WERI-Rb-1 (cell line): ENCODE measurements around the gene MYO18B.

Source experiments
- DNase-seq: peaks from one replicate; pipeline ENCODE4 v3.0.0-alpha.2; 2020
- H3K27ac ChIP-seq: fragments of 250-450 bp; sonication (Bioruptor Pico); 2 replicates; pipeline ENCODE4 v1.5.1; 2020; ENCODE audit warnings: mild to moderate bottlenecking, moderate library complexity
- H3K27me3 ChIP-seq: fragments of 250-450 bp; sonication (Bioruptor Pico); 2 replicates; pipeline ENCODE4 v1.5.1; 2021; ENCODE audit warnings: mild to moderate bottlenecking, low read depth, moderate library complexity; ENCODE audit not compliant: insufficient read depth, severe bottlenecking
- H3K36me3 ChIP-seq: fragments of 250-450 bp; sonication (Bioruptor Pico); 2 replicates; pipeline ENCODE4 v1.5.1; 2020; ENCODE audit warnings: mild to moderate bottlenecking, moderate library complexity
- H3K4me3 ChIP-seq: 2 replicates; pipeline ENCODE4 v1.5.1; 2011; ENCODE audit warnings: low read depth, mild to moderate bottlenecking, control low read depth, low read length
- H3K9me3 ChIP-seq: fragments of 250-450 bp; sonication (Bioruptor Pico); 2 replicates; pipeline ENCODE4 v1.5.1; 2021; ENCODE audit warnings: mild to moderate bottlenecking, moderate library complexity; ENCODE audit not compliant: severe bottlenecking
- CTCF ChIP-seq: IDR thresholded peaks from 2 replicates; pipeline ENCODE4 v1.5.1; 2011; ENCODE audit warnings: low read depth, mild to moderate bottlenecking, control low read depth, inconsistent platforms, low read length

Gene MYO18B

GRCh38 chr22:26031641-26032040 lies 289.7 kb downstream of the MYO18B start:
- H3K36me3 ChIP-seq: no peaks in the 10 kb centered on the region
- TF ChIP-seq CTCF: no peak
- peaks cover 5% of the 10 kb centered on the region for H3K9me3 ChIP-seq
- H3K4me3 ChIP-seq: no peak overlapping the region
- no peaks in the 10 kb centered on the region for H3K27me3 ChIP-seq
- DNase-seq: no peak
- H3K27ac ChIP-seq: no peak overlapping the region

GRCh38 chr22:26033071-26033470 lies 291.1 kb downstream of the MYO18B start:
- Histone ChIP-seq H3K36me3 (no peaks in the 10 kb centered on the region), H3K27me3 (no peaks in the 10 kb centered on the region), H3K9me3 (peaks cover 5% of the 10 kb centered on the region), H3K27ac (no peak overlapping the region), H3K4me3 (no peak overlapping the region)
- DNase-seq: no peak
- TF ChIP-seq CTCF: no peak

GRCh38 chr22:26033586-26033985 lies 291.6 kb downstream of the MYO18B start:
- no peak for DNase-seq
- no peak for TF ChIP-seq CTCF
- no peak overlapping the region for H3K27ac ChIP-seq
- no peaks in the 10 kb centered on the region for H3K36me3 ChIP-seq
- H3K4me3 ChIP-seq: no peak overlapping the region
- H3K9me3 ChIP-seq: peaks cover 5% of the 10 kb centered on the region
- no peaks in the 10 kb centered on the region for H3K27me3 ChIP-seq

- Histone ChIP-seq H3K9me3 (peaks cover 5% of the 10 kb centered on the region), H3K27ac (no peak overlapping the region), H3K36me3 (no peaks in the 10 kb centered on the region), H3K4me3 (no peak overlapping the region), H3K27me3 (no peaks in the 10 kb centered on the region)
- TF ChIP-seq CTCF: no peak
- no peak for DNase-seq
Observed at GRCh38 chr22:26035523-26035922, 293.5 kb downstream of the MYO18B start.

- Histone ChIP-seq H3K36me3 (no peaks in the 10 kb centered on the region), H3K4me3 (no peak overlapping the region), H3K27ac (no peak overlapping the region), H3K27me3 (no peaks in the 10 kb centered on the region), H3K9me3 (peaks cover 5% of the 10 kb centered on the region)
- TF ChIP-seq CTCF: no peak
- no peak for DNase-seq
Observed at GRCh38 chr22:26038365-26038764, 296.4 kb downstream of the MYO18B start.

GRCh38 chr22:26041931-26042330 lies 299.9 kb downstream of the MYO18B start:
- DNase-seq: no peak
- Histone ChIP-seq H3K27me3 (no peaks in the 10 kb centered on the region), H3K27ac (no peak overlapping the region), H3K4me3 (no peak overlapping the region), H3K36me3 (no peaks in the 10 kb centered on the region), H3K9me3 (no peaks in the 10 kb centered on the region)
- no peak for TF ChIP-seq CTCF
